CMK (cell line): ENCODE data around the gene TRIB2.

ENCODE experiments used
- DNase-seq: peaks from one replicate; pipeline ENCODE4 v3.0.0-alpha.2; 2010; ENCODE audit warnings: low read depth

Gene TRIB2

DNA sequence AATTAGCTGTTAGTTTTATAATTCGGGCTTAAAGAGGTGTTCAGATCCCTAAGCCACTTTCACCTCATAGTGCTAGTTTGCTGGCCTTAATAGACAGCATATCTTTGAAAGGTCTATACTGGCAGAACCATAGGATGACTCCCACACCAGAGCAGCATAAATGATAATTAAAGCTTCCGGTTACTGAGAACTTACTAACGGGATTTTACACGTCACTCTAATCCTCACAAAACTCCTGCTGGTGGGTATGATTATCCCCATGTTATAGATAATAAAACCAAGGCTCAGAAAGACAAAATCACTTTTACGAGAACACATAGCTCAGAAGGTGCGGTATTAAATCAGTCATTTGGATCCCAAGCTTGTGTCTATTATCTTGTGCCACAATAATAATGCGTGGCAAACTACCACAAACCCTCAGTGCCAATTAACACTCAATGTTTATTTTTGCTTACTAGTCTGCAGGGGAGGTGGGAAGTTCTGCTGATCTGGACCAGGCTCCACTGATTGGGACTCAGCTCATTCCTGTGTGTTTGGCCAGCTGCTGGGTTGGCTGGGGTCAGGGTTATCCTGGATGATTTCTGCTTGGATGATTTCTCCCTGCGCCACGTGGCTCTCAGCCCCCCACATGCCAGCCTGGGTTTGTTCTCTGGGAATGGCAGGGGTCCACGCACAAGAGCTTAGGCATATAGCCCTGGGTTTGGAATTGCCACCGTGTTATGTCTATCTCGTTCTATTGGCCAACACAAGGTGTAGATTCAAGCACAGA, 62.3 kb downstream of the TRIB2 start:
- DNase-seq = no peak

DNA sequence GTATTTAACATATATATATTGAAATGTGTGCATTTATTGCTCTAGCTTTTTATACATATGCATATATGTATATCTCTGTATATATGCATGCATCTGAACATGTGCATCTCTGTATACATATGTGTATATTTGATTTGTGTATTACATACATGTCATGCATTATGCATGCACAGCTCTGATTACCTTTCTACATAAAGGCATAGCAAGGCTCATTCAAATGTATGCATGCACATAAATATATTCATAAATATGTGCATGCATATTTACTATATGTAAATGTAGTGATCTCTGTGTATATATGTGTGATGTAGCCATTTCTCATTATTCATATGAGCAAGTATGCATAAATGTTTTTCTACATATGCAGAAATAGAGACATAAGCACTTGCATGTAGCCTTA, 64.6 kb downstream of the TRIB2 start:
- no peak for DNase-seq

DNA sequence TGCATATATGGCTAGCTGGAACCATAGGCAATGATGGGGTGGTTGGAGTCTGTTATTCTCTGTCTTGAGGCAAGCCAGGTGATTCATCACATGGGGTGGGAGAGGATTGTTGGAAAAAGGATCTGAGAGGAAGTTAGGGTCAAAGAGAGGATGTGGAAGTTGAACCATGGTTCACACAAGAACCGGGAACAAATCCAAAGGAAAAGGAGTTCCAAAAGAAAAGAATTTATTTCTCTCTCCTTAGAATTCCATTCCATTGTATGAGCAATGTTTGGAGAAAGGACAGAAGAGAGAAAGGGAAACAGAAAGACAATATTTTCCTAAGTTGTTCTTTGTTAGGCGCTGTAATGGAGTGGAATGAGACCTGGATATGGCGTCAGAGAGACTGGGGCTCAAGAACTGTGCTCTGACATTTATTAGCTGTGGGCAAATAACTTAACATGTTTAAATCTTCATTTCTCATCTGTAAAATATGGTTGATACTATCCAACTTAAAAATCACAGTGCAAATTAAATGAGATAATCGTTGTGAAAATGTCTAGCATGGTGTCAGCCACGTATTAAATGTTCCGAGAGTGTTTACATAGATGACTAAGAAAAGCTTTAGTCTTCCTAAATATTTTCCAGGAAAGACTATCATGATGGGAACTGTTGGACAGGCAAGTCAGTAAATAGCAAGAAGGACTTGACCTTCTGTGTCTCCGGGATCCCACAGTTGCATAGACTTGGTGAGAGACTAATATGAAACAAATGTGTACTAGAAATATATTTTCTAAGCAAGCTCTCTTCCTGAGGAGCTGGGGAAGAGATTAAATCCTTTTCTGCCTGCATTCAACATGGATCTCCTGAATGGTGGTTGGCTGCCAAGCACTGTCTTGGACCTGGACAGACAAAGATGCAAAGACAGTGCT, 71.4 kb downstream of the TRIB2 start:
- no peak for DNase-seq

DNA sequence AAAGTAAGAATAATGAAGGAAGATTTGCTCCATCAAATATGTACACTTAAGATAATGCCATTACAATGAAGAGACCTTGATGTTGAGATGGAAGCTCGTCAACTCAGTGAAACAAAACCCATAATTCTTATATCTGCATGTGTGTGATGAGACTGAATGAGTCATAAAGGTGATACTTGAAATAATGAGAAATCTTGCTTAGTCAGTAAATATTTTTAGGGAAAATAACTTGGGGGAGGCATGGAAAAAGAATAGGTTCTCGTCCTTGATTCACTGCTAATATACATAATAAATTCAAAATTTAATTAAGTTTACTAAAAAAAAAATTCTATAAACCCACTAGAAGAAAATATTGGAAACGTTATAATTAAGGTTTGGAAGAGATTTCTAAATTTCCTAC, 75.2 kb downstream of the TRIB2 start:
- no peak for DNase-seq
